ENCODE measurements around the gene LTBP1. TPM values are rescaled to one million over a fixed set of nuclear protein-coding genes. Genes with fewer than 3 reads are reported as not detected.
A peak's percentile ranks its signal among the peaks of the same experiment; 100 is the strongest.

The LTBP1 gene
- total RNA-seq, 2 experiments from 2014 or later = 61.1 to 82.6 TPM

DNA sequence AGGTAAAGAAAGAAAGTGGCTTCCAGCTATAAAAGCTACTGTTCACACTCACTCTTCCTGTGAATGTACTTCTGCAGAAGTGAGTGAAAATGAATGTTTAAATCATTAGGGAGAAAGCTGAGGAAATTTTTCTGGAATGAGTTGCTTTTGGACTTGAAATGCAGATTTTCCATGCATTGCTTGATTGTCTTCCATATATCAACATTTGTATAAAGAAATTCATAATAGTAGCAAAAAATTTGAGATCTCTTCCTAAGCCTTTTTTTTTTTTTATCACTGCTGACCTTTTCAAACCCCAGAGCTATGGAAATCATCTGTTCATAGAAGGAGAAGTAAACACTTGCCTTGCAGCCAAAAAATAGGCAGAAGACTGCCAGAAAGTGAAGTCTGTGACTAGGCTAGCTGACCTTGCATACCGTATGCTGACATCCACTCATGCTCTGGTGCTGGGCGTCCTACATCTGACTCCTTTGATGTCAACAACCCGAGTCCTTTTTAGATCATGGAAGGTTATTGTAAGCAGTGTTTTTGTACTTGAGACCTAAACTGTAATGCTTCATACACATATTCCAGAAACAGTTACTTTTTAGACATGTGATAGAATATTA is 375.2 kb downstream of the LTBP1 start:
- Histone ChIP-seq H4K20me1 (ENCODE audit: insufficient read depth, low read length) (no peaks in the 10 kb centered on the region), H3K4me2 (ENCODE audit: low read length) (peak overlapping the region; percentile 32; the same call in 1 of the 2 replicates), H2AFZ (ENCODE audit: low read length) (no peak overlapping the region), H3K27ac (ENCODE audit: low read depth, low read length, poor library complexity, severe bottlenecking) (no peak overlapping the region), H3K9me3 (ENCODE audit: low read length) (no peaks in the 10 kb centered on the region), H3K79me2 (ENCODE audit: insufficient read depth, low read depth, low read length) (no peaks in the 10 kb centered on the region), H3K4me1 (ENCODE audit: insufficient read depth, low read length, poor library complexity, severe bottlenecking) (peaks cover 14% of the 10 kb centered on the region), H3K4me3 (ENCODE audit: low read depth, low read length, poor library complexity, severe bottlenecking) (no peak overlapping the region), H3K36me3 (ENCODE audit: insufficient read depth, low read length) (peaks cover 62% of the 10 kb centered on the region), H3K9me2 (ENCODE audit: insufficient read depth, low read length) (no peaks in the 10 kb centered on the region)
- no peak for DNase-seq (ENCODE audit: low spot score)
- TF ChIP-seq, protein P1, sequence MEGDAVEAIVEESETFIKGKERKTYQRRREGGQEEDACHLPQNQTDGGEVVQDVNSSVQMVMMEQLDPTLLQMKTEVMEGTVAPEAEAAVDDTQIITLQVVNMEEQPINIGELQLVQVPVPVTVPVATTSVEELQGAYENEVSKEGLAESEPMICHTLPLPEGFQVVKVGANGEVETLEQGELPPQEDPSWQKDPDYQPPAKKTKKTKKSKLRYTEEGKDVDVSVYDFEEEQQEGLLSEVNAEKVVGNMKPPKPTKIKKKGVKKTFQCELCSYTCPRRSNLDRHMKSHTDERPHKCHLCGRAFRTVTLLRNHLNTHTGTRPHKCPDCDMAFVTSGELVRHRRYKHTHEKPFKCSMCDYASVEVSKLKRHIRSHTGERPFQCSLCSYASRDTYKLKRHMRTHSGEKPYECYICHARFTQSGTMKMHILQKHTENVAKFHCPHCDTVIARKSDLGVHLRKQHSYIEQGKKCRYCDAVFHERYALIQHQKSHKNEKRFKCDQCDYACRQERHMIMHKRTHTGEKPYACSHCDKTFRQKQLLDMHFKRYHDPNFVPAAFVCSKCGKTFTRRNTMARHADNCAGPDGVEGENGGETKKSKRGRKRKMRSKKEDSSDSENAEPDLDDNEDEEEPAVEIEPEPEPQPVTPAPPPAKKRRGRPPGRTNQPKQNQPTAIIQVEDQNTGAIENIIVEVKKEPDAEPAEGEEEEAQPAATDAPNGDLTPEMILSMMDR (conservative IDR thresholded peaks at IDR 0.05; ENCODE audit: low read length) = no peak
- TF ChIP-seq EZH2phosphoT487 (IDR thresholded peaks at IDR 0.05; ENCODE audit: borderline replicate concordance, low read depth, low read length) = no peak
- CTCF ChIA-PET (ENCODE audit: unreplicated experiment) = no interaction called here
- intact Hi-C loops (cut with micrococcal nuclease; ENCODE audit: unreplicated experiment) = no loop called here
- no TSS peak for BruUV-seq (replicated peaks)
- POLR2A ChIA-PET = interaction anchor here (0.6 to 0.7 kb wide), 4 partner anchors 29 to 980 kb away, joined by 3 to 5 read pairs (median 3); no protein-coding TSS in a partner anchor

DNA sequence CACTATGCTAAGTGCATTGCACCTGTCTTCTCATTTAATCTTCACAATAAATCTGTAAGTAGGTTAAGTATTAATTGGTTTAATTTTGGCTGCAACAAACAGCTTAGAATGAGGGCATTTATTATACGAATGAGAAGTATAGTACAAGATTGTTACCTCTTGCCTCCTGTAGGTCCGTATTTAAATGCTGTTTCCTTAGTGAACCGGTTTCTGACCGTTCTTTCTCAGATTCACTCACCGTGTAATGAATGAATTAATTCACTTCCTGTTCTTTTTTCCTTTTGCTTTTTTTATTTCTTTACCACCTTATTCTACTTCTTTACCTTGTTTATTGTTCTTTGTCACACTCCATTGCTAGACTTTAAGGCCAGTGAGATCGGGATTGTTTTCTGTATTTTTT is 375.9 kb downstream of the LTBP1 start:
- Histone ChIP-seq H3K36me3 (ENCODE audit: insufficient read depth, low read length) (peaks cover 58% of the 10 kb centered on the region), H3K4me1 (ENCODE audit: insufficient read depth, low read length, poor library complexity, severe bottlenecking) (peaks cover 14% of the 10 kb centered on the region), H3K4me3 (ENCODE audit: low read depth, low read length, poor library complexity, severe bottlenecking) (no peak overlapping the region), H3K79me2 (ENCODE audit: insufficient read depth, low read depth, low read length) (no peaks in the 10 kb centered on the region), H4K20me1 (ENCODE audit: insufficient read depth, low read length) (no peaks in the 10 kb centered on the region), H3K4me2 (ENCODE audit: low read length) (peak overlapping the region; percentile 32; the same call in 1 of the 2 replicates), H3K9me2 (ENCODE audit: insufficient read depth, low read length) (no peaks in the 10 kb centered on the region), H2AFZ (ENCODE audit: low read length) (no peak overlapping the region), H3K9me3 (ENCODE audit: low read length) (no peaks in the 10 kb centered on the region), H3K27ac (ENCODE audit: low read depth, low read length, poor library complexity, severe bottlenecking) (no peak overlapping the region)
- CTCF ChIA-PET (ENCODE audit: unreplicated experiment) = no interaction called here
- DNase-seq (ENCODE audit: low spot score) = peak; percentile 4
- intact Hi-C loops (cut with micrococcal nuclease; ENCODE audit: unreplicated experiment) = no loop called here
- POLR2A ChIA-PET = interaction anchor here (0.6 to 1.5 kb wide), 5 partner anchors 11 to 980 kb away, joined by 3 to 6 read pairs (median 3); no protein-coding TSS in a partner anchor
- no TSS peak for BruUV-seq (replicated peaks)
- no peak for TF ChIP-seq EZH2phosphoT487 (IDR thresholded peaks at IDR 0.05; ENCODE audit: borderline replicate concordance, low read depth, low read length)
- TF ChIP-seq, protein P1 (conservative IDR thresholded peaks at IDR 0.05; ENCODE audit: low read length) = no peak

DNA sequence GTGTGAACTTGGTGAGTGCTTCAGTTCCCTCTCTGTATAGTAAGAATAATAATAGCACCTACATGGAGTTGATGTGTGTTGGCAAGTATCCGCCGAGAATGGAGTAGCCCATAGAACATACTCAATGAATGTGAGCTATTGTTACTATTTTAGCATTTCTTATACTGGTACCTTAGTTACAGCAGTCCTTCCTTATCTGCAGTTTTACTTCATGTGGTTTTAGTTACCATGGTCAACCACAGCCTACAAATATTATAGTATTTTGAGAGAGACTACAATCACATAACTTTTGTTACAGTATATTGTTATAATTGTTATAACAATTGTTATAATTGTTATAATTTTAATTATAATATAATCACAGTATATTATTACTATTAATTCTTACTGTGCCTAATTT is 377.2 kb downstream of the LTBP1 start:
- no peak for DNase-seq (ENCODE audit: low spot score)
- peaks cover 54% of the 10 kb centered on the region for H3K36me3 ChIP-seq (ENCODE audit: insufficient read depth, low read length)
- H3K4me3 ChIP-seq (ENCODE audit: low read depth, low read length, poor library complexity, severe bottlenecking) = no peak overlapping the region
- peaks cover 14% of the 10 kb centered on the region for H3K4me1 ChIP-seq (ENCODE audit: insufficient read depth, low read length, poor library complexity, severe bottlenecking)
- H4K20me1 ChIP-seq (ENCODE audit: insufficient read depth, low read length) = no peaks in the 10 kb centered on the region
- ChIA-PET CTCF (ENCODE audit: unreplicated experiment) (no interaction called here), POLR2A (interaction anchor here (0.7 to 1.5 kb wide), 3 partner anchors 11 to 310 kb away, joined by 3 to 6 read pairs (median 5); no protein-coding TSS in a partner anchor)
- H3K9me3 ChIP-seq (ENCODE audit: low read length) = no peaks in the 10 kb centered on the region
- intact Hi-C loops (cut with micrococcal nuclease; ENCODE audit: unreplicated experiment) = no loop called here
- no peaks in the 10 kb centered on the region for H3K9me2 ChIP-seq (ENCODE audit: insufficient read depth, low read length)
- H3K4me2 ChIP-seq (ENCODE audit: low read length) = no peak overlapping the region
- TF ChIP-seq, protein P1 (conservative IDR thresholded peaks at IDR 0.05; ENCODE audit: low read length) = no peak
- no peak for TF ChIP-seq EZH2phosphoT487 (IDR thresholded peaks at IDR 0.05; ENCODE audit: borderline replicate concordance, low read depth, low read length)
- H2AFZ ChIP-seq (ENCODE audit: low read length) = no peak overlapping the region
- no TSS peak for BruUV-seq (replicated peaks)
- no peaks in the 10 kb centered on the region for H3K79me2 ChIP-seq (ENCODE audit: insufficient read depth, low read depth, low read length)
- H3K27ac ChIP-seq (ENCODE audit: low read depth, low read length, poor library complexity, severe bottlenecking) = no peak overlapping the region
